K562 (cell line): ENCODE results near the gene GTF2H4. TPM values are rescaled to one million over a fixed set of nuclear protein-coding genes. Genes with fewer than 3 reads are reported as not detected.

ENCODE experiments used
- ARNT ChIP-seq, 2 experiments: fragments of 450-650 bp; IDR thresholded peaks; 2 replicates each; pipeline ENCODE4 v1.6.1; 2016; ENCODE audit warnings: mild to moderate bottlenecking in 1 of 2
- CREM ChIP-seq: IDR thresholded peaks from 2 replicates; pipeline ENCODE4 v1.6.1; 2014; ENCODE audit warnings: antibody characterized with exemption, low read depth
- CTBP1 ChIP-seq: fragments of 450-650 bp; IDR thresholded peaks from 2 replicates; pipeline ENCODE4 v1.6.1; 2016; ENCODE audit warnings: borderline replicate concordance
- DNMT1 ChIP-seq: fragments of 450-650 bp; IDR thresholded peaks from 2 replicates; pipeline ENCODE4 v1.6.1; 2016; ENCODE audit warnings: antibody characterized with exemption, mild to moderate bottlenecking
- ELF1 ChIP-seq: fragments of 200-800 bp; sonication (Bioruptor generic); IDR thresholded peaks from 2 replicates; pipeline ENCODE4 v1.6.1; 2016; ENCODE audit warnings: missing genetic modification characterization, missing compliant biosample characterization
- EP300 ChIP-seq: IDR thresholded peaks from 2 replicates; pipeline ENCODE4 v1.6.1; 2012; ENCODE audit warnings: low read length, improper control_type of control experiment
- FOS ChIP-seq: IDR thresholded peaks from 3 replicates; pipeline ENCODE4 v1.6.1; 2011; ENCODE audit not compliant: insufficient read length; ENCODE audit errors: extremely low read depth
- HCFC1 ChIP-seq: IDR thresholded peaks from 2 replicates; pipeline ENCODE4 v1.6.1; 2012; ENCODE audit warnings: low read depth, low read length, improper control_type of control experiment
- HDAC8 ChIP-seq: fragments of 450-650 bp; IDR thresholded peaks from 2 replicates; pipeline ENCODE4 v1.6.1; 2016; ENCODE audit warnings: mild to moderate bottlenecking, missing genetic modification characterization, moderate library complexity, missing compliant biosample characterization
- HMGN3 ChIP-seq: IDR thresholded peaks from 2 replicates; pipeline ENCODE4 v1.6.1; 2011; ENCODE audit warnings: borderline replicate concordance, low read depth, mild to moderate bottlenecking, mixed read lengths, low read length; ENCODE audit not compliant: insufficient read length; ENCODE audit errors: extremely low read depth
- HSF4 ChIP-seq: fragments of 250-450 bp; sonication (Bioruptor Pico); IDR thresholded peaks from 2 replicates; pipeline ENCODE4 v2.1.2; 2022; ENCODE audit warnings: mild to moderate bottlenecking, moderate library complexity, borderline replicate concordance
- RUNX1 ChIP-seq: sonication (generic); IDR thresholded peaks from 2 replicates; pipeline ENCODE4 v1.6.1; 2016; ENCODE audit warnings: antibody characterized with exemption, low read depth
- TCF7 ChIP-seq: sonication (generic); IDR thresholded peaks from 2 replicates; pipeline ENCODE4 v1.6.1; 2016; ENCODE audit warnings: antibody characterized with exemption, borderline replicate concordance
- TEAD4 ChIP-seq, 2 experiments: sonication (generic) in 1 of 2; formaldehyde crosslinking in 1 of 2; IDR thresholded peaks; 2 replicates each; pipeline versions ENCODE4 v1.6.1 to v1.8.0; 2012 to 2022; ENCODE audit warnings: borderline replicate concordance in 1 of 2, inconsistent platforms in 1 of 2, low read length in 1 of 2, mild to moderate bottlenecking in 1 of 2, missing genetic modification reagents in 1 of 2
- ZFP36 ChIP-seq: fragments of 150-350 bp; IDR thresholded peaks from 2 replicates; pipeline ENCODE4 v1.6.1; 2018; ENCODE audit warnings: low read length, low read depth; ENCODE audit not compliant: partially characterized antibody
- ZNF644 ChIP-seq: fragments of 200-800 bp; sonication (Bioruptor generic); IDR thresholded peaks from 2 replicates; pipeline ENCODE4 v1.6.1; 2016; ENCODE audit warnings: low read depth, missing genetic modification characterization, missing compliant biosample characterization
- polyA plus RNA-seq, 8 experiments: library from polyadenylated mRNA; depleted of rRNA in 4 of 8; stranded (reverse) in 5 of 8; unstranded in 3 of 8; fragments of >200 nt; fragmentation: Nextera tagmentation in 2 of 8; fragmentation: Illumina TruSeq in 1 of 8; extraction: Ambion mirVana in 2 of 8; extraction: Trizol in 1 of 8; gene quantifications; 2 replicates each; pipeline versions ENCODE4 v1.2.1 to v1.2.3, GENCODE V29; 2011 to 2014; ENCODE audit warnings: inconsistent platforms in 1 of 8, missing spikeins in 1 of 8
- total RNA-seq, 7 experiments: library from RNA; depleted of rRNA in 6 of 7; stranded (reverse); fragments of >200 nt in 6 of 7; fragmentation: Illumina TruSeq in 2 of 7; extraction: Trizol in 2 of 7; gene quantifications; 2 replicates each; pipeline versions ENCODE4 v1.2.1 to v1.2.3, GENCODE V29; 2011 to 2021; ENCODE audit warnings: low replicate concordance in 1 of 7
- TF ChIP-seq, protein P1 (sequence below): fragments of 200-800 bp; sonication (Bioruptor generic); IDR thresholded peaks from 2 replicates; pipeline ENCODE4 v1.6.1; 2017; ENCODE audit warnings: missing genetic modification characterization, missing compliant biosample characterization
- TF ChIP-seq, protein P2 (sequence below): sonication (generic); IDR thresholded peaks from 2 replicates; pipeline ENCODE4 v1.6.1; 2016
- TF ChIP-seq, protein P3 (sequence below): sonication (generic); formaldehyde crosslinking; IDR thresholded peaks from 2 replicates; pipeline ENCODE4 v1.4.0; 2020; ENCODE audit warnings: mild to moderate bottlenecking, missing genetic modification reagents
- TF ChIP-seq, protein P4 (sequence below): fragments of 450-650 bp; IDR thresholded peaks from 2 replicates; pipeline ENCODE4 v1.7.0; 2016; ENCODE audit warnings: borderline replicate concordance
- TF ChIP-seq, protein P5 (sequence below): fragments of 450-650 bp; formaldehyde crosslinking; IDR thresholded peaks from 2 replicates; pipeline ENCODE4 v1.4.0; 2020; ENCODE audit warnings: mild to moderate bottlenecking

Gene GTF2H4
- total and polyA plus RNA-seq, 9 of the 15 experiments (the other 6 are each of a cell fraction or from before 2014, with no cell fraction given) = 3.6 to 86.1 (median 39.6) TPM

DNA sequence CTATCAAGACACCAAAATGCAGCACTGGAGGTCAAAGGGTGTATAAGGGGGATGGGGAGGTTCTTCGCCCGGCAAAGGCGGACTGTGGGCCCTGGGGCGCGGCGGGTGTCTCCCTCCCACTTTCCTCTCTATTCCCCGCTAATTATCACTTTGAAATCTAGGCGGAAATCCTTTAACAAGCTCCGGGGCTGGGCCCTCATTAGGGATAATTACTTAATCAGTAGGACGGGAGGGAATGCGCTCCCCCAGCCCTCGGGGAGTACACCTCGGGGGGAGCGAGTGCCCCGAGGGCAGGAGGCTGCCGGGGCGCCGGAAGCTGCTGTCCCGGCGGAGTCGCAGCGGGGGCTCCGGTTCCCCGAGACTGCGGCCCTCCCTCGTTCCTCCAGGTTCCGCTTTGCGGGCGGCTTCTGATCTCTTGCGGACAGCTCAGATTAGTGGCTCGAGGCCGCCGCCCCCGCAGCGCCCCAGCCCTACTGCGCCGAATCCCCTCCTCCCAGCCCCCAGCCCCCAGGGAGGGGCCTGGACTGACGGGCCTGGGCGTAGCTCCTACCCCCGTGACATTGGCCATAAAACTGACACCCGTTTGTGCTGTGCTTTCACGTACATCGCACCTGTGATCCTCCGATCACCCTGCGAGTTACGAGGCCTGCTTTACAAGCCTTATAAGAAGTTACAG is 47.5 kb downstream of the GTF2H4 start (continued):
- peak; percentile 47; the same call in 1 of the 2 replicates for TF ChIP-seq TEAD4 (IDR thresholded peaks at IDR 0.05; ENCODE audit: low read length)
- no peak for TF ChIP-seq TEAD4 (CRISPR knock-in tag; IDR thresholded peaks at IDR 0.05; ENCODE audit: borderline replicate concordance)
- no peak for TF ChIP-seq DNMT1
- no peak for TF ChIP-seq FOS
- TF ChIP-seq, protein P1, sequence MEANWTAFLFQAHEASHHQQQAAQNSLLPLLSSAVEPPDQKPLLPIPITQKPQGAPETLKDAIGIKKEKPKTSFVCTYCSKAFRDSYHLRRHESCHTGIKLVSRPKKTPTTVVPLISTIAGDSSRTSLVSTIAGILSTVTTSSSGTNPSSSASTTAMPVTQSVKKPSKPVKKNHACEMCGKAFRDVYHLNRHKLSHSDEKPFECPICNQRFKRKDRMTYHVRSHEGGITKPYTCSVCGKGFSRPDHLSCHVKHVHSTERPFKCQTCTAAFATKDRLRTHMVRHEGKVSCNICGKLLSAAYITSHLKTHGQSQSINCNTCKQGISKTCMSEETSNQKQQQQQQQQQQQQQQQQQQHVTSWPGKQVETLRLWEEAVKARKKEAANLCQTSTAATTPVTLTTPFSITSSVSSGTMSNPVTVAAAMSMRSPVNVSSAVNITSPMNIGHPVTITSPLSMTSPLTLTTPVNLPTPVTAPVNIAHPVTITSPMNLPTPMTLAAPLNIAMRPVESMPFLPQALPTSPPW (CRISPR knock-in tag) = peak; percentile 97
- no peak for TF ChIP-seq HSF4 (CRISPR knock-in tag)
- peak; percentile 32; the same call in 1 of the 2 replicates for TF ChIP-seq ELF1
- TF ChIP-seq ARNT (IDR thresholded peaks at IDR 0.05) = no peak
- TF ChIP-seq HMGN3 = peak; percentile 96
- peak; percentile 64 for TF ChIP-seq CREM
- TF ChIP-seq ZNF644 (tag) = 0 out of 2 replicates have a peak, but pooled peaks have one; percentile 60
- TF ChIP-seq, protein P2, sequence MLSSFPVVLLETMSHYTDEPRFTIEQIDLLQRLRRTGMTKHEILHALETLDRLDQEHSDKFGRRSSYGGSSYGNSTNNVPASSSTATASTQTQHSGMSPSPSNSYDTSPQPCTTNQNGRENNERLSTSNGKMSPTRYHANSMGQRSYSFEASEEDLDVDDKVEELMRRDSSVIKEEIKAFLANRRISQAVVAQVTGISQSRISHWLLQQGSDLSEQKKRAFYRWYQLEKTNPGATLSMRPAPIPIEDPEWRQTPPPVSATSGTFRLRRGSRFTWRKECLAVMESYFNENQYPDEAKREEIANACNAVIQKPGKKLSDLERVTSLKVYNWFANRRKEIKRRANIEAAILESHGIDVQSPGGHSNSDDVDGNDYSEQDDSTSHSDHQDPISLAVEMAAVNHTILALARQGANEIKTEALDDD = no peak
- TF ChIP-seq EP300 = peak; percentile 55; the same call in 1 of the 2 replicates
- TF ChIP-seq HCFC1 = peak; percentile 79
- TF ChIP-seq, protein P3, sequence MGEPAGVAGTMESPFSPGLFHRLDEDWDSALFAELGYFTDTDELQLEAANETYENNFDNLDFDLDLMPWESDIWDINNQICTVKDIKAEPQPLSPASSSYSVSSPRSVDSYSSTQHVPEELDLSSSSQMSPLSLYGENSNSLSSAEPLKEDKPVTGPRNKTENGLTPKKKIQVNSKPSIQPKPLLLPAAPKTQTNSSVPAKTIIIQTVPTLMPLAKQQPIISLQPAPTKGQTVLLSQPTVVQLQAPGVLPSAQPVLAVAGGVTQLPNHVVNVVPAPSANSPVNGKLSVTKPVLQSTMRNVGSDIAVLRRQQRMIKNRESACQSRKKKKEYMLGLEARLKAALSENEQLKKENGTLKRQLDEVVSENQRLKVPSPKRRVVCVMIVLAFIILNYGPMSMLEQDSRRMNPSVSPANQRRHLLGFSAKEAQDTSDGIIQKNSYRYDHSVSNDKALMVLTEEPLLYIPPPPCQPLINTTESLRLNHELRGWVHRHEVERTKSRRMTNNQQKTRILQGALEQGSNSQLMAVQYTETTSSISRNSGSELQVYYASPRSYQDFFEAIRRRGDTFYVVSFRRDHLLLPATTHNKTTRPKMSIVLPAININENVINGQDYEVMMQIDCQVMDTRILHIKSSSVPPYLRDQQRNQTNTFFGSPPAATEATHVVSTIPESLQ (CRISPR knock-in tag) = 0 out of 2 replicates have a peak, but pooled peaks have one; percentile 41
- peak; percentile 10 for TF ChIP-seq ZFP36
- TF ChIP-seq CTBP1 = peak; percentile 84
- TF ChIP-seq RUNX1 = peak; percentile 76
- 0 out of 2 replicates have a peak, but pooled peaks have one; percentile 25 for TF ChIP-seq HDAC8 (tag)
- TF ChIP-seq, protein P4, sequence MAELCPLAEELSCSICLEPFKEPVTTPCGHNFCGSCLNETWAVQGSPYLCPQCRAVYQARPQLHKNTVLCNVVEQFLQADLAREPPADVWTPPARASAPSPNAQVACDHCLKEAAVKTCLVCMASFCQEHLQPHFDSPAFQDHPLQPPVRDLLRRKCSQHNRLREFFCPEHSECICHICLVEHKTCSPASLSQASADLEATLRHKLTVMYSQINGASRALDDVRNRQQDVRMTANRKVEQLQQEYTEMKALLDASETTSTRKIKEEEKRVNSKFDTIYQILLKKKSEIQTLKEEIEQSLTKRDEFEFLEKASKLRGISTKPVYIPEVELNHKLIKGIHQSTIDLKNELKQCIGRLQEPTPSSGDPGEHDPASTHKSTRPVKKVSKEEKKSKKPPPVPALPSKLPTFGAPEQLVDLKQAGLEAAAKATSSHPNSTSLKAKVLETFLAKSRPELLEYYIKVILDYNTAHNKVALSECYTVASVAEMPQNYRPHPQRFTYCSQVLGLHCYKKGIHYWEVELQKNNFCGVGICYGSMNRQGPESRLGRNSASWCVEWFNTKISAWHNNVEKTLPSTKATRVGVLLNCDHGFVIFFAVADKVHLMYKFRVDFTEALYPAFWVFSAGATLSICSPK = no peak
- TF ChIP-seq, protein P5, sequence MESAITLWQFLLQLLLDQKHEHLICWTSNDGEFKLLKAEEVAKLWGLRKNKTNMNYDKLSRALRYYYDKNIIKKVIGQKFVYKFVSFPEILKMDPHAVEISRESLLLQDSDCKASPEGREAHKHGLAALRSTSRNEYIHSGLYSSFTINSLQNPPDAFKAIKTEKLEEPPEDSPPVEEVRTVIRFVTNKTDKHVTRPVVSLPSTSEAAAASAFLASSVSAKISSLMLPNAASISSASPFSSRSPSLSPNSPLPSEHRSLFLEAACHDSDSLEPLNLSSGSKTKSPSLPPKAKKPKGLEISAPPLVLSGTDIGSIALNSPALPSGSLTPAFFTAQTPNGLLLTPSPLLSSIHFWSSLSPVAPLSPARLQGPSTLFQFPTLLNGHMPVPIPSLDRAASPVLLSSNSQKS (CRISPR knock-in tag) = no peak
- TF ChIP-seq TCF7 = peak; percentile 89
